GM12892 (cell line): ENCODE data around the gene NLRP2B. TPM values are rescaled to one million over a fixed set of nuclear protein-coding genes. Genes with fewer than 3 reads are reported as not detected.
"Not testable (repeated sequence)": the region's sequence is repeated elsewhere in the genome, so short reads cannot be mapped to it uniquely, and the experiment has no call there.

Source experiments
- DNase-seq: peaks from one replicate; pipeline ENCODE4 v3.0.0; 2011; ENCODE audit not compliant: insufficient read length
- FAIRE-seq: peaks from 2 replicates; lab custom pipeline; 2011; peaks lifted over from hg19 to GRCh38; lab: Jason Lieb, UNC
- POLR2A ChIP-seq: IDR thresholded peaks from 2 replicates; pipeline ENCODE4 v1.6.1; 2011; ENCODE audit warnings: low read depth, low read length, control low read depth
- POLR2AphosphoS5 ChIP-seq: IDR thresholded peaks from 2 replicates; pipeline ENCODE4 v1.6.1; 2011; ENCODE audit warnings: low read depth, low read length, control low read depth
- TAF1 ChIP-seq: IDR thresholded peaks from 2 replicates; pipeline ENCODE4 v1.6.1; 2011; ENCODE audit warnings: low read depth, mild to moderate bottlenecking, control low read depth, low read length, borderline replicate concordance
- polyA plus RNA-seq: library from polyadenylated mRNA; unstranded; fragments of >200 nt; gene quantifications from one replicate; pipeline ENCODE4 v1.2.1, GENCODE V29; 2012; ENCODE audit warnings: missing spikeins, inconsistent platforms; ENCODE audit not compliant: missing spikeins

The NLRP2B gene
- polyA plus RNA-seq, result not detected

DNA sequence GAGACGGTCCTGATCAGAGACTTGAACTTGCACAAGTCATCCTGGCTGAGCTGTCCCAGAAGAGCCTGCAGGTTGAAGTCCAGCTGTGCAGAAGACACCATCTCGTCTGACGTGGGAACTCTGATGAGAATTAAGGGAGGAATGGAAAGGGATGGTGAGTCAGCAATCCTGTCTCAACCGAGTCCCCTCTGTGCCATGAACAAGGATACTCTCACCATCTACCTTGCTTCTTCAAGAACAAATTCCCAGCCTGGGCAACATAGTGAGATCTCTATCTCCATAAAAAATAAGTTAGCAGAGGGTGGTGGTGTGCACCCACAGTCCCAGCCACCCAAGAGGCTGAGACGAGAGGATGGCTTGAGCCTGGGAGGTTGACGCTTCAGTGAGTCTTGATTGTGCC, at the start of gene NLRP2B:
Gene NLRP2B (minus strand): TSS at position 101 of the 400 bp plus-strand sequence.
- TF ChIP-seq POLR2AphosphoS5, result no peak
- no peak for TF ChIP-seq POLR2A
- no peak for TF ChIP-seq TAF1
- FAIRE-seq, result no peak
- DNase-seq, result no peak

DNA sequence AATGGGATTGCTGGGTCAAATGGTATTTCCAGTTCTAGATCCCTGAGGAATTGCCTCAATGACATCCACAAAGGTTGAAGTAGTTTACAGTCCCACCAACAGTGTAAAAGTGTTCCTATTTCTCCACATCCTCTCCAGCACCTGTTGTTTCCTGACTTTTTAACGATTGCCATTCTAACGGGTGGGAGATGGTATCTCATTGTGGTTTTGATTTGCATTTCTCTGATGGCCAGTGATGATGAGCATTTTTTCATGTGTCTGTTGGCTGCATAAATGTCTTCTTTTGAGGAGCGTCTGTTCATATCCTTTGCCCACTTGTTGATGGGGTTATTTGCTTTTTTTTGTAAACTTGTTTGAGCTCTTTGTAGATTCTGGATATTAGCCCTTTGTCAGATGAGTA, 45.9 kb upstream of the NLRP2B start:
- FAIRE-seq, DNase-seq: not testable (repeated sequence)

GRCh38 chrX:57681341-57681740, 1.3 kb upstream of the NLRP2B start:
- no peak for FAIRE-seq
- no peak for DNase-seq
- TF ChIP-seq POLR2AphosphoS5, result no peak
- no peak for TF ChIP-seq TAF1
- TF ChIP-seq POLR2A, result no peak

DNA sequence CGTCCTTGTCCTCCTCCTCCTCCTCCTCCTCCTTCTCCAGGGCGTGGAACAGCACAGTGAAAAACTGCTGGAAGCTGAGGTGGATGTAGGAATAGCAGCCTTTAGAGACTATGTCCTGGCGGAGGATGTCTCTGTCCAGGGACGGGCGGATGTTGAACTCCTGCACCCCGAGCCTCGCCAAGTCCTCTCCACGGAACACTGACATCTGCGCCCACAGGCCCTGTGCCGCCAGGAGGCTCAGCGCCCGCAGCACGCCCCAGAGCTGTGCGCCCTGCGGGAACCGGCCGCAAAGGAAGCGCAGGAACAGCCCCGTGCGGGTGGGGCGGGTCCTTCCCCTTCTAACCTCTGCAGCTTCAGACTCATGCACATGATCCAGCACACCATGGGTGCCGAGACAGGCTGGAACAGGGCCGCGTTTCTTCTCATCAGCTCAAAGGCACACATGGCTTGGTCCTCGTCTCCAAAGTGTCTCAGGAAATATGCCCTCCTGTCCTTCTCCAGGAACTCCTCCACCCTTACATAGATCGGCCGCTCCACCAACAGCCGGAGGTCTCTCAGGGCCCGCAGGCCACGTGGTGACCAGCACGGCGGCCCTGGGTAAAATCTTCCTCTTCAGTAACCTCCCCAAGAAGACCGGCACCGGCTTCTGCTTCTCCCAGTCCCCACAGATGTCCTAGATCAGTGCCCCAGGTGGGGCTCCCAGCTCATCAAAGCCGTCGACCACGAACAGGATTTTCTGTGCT, 1.2 kb downstream of the NLRP2B start:
- TF ChIP-seq POLR2AphosphoS5 (no peak), TAF1 (no peak), POLR2A (no peak)
- no peak for FAIRE-seq
- no peak for DNase-seq

DNA sequence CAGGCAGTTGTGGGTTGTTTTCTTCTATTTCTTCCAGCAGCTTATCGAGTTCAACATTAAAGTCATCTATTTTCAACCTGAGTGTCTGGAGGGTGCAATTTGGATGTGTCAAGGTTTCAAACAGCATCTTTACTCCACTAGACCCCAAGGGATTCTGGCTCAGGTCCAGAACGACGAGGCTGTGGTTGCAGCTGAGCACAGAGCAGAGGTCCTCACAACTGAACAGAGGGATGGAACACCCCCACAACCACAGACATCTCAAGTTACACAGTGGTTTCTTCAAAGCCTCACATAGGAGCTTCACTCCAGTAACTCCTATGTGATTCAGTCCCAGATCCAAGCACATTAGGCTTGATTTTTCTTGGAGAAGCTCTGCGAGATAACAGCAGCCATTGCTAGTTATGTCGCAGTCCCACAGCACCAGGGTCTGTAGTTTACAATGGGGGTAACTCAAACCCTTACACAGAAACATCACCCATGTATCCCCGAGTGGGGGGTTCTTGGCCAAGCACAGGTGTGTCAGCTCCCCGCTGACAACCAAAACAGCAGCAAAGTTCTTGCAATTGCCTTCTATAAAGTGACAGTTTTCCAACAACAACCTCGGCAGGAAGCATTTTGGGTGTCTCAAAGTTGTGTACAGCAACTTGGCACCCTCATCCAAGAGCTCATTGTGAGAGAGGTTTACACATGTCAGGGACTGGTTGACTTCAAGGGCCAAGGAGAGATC, 2.8 kb downstream of the NLRP2B start:
- FAIRE-seq (no peak), DNase-seq (no peak)
- no peak for TF ChIP-seq POLR2A
- TF ChIP-seq POLR2AphosphoS5, result no peak

DNA sequence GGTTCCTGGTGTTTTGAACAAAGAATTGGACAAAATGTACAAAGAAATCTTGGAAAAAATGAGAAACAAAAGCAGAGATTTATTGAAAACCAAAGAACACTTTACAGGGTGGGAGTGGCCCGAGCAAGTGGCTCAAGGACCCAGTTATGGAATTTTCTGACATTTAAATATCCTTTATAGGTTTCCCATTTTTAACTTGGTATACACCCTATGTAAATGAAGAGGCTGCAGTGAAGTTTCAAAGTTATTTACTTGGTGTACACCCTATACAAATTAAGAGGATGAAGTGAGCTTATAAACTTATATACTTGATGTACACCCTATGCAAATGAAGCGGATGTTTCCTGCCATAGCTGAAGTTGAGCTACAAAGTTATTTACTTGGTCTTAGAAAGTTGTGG, 4.7 kb downstream of the NLRP2B start:
- TF ChIP-seq TAF1 (no peak), POLR2AphosphoS5 (no peak), POLR2A (no peak)
- FAIRE-seq (no peak), DNase-seq (no peak)

DNA sequence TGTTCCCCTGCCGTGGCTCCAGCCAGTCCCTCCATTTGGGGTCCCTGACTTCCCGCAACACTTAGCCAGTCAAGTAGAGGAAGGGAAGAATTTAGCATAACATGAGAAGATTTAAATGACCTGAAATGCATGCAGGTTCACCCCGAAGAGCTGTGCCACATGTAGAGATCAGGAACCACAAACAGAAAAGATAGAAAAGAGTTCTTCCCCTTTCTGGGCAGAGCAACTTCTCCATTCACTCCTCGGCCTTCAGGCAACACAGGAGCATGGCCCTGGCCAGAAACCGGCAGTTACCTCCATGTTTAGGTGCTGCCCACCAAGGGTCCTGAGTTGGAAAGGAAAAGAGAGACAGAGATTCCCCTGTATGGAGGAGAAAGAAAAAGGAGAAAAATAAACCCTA, 5.2 kb downstream of the NLRP2B start:
- FAIRE-seq (no peak), DNase-seq (no peak)
- no peak for TF ChIP-seq TAF1
- TF ChIP-seq POLR2A, result no peak
- no peak for TF ChIP-seq POLR2AphosphoS5

DNA sequence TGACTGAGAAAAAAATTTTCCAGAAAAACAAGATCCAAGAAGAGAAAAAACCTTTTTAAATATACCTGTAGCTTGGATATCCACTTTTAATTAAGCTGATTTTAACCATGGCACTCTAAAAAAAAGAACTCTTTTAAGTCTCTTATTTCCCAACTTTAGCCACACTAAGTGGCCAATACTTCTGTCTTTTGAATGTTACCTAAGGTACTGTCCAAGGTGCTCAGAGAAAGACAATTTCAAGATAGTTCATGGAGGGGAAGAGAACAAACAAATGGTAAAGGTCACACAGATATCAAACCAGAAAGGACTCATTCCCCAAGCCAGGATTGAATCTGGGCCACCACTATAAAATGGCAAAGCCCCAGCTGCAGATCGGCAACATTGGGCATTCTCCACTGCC, 10.1 kb downstream of the NLRP2B start:
- DNase-seq (no peak), FAIRE-seq (no peak)
- no peak for TF ChIP-seq POLR2A
- no peak for TF ChIP-seq TAF1
- no peak for TF ChIP-seq POLR2AphosphoS5

GRCh38 chrX:57667010-57667409, 13.1 kb downstream of the NLRP2B start:
- DNase-seq (no peak), FAIRE-seq (no peak)
- TF ChIP-seq POLR2AphosphoS5 (no peak), TAF1 (no peak), POLR2A (no peak)

DNA sequence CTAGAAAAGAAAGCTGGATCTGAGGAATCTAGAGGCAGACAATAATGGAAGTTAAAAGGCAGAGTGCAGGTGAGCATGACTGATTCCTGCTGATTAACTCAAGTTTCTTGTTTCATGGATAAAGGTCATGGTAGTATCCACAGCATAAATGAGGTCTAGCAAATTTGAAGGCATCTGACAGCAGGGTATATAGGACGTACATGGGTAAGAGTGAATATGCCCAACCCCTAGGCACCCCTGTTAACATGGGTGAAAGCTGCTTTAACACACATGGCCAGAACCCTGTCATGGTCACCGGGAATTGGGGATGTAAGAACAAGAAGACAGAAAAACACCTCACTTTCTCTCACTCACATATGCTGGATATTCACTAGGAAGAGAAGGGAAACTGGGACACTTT, 25.0 kb downstream of the NLRP2B start:
- no peak for FAIRE-seq
- TF ChIP-seq POLR2AphosphoS5, result no peak
- TF ChIP-seq TAF1, result no peak
- no peak for TF ChIP-seq POLR2A
- DNase-seq, result no peak

DNA sequence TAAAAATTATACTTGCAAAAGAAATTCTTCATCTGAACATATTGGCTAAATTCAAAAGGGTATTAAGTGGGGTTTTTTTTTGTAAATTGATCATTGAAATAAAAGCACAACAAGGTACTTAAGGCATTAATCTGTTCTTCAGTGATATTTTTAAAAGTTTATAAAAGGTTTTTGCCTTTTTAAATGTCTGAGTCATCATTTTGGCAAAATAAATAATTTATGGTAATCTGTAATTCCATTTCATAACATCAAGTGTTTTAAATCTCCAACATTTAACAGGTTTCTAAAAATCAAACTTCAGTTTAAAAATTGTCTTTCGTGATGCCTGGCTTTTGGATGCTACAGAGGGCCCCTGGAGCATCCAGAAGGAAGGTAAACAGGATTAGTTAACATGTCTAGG, 27.4 kb downstream of the NLRP2B start:
- DNase-seq, result no peak
- TF ChIP-seq TAF1, result no peak
- TF ChIP-seq POLR2AphosphoS5, result no peak
- TF ChIP-seq POLR2A, result no peak
- no peak for FAIRE-seq
